ENCODE data around the gene TMPRSS5. TPM values are rescaled to one million over a fixed set of nuclear protein-coding genes. Genes with fewer than 3 reads are reported as not detected.

The TMPRSS5 gene
- total RNA-seq, 1 donor from 2014 or later: 1.3 TPM

GRCh38 chr11:113670831-113671215, 35.3 kb downstream of the TMPRSS5 start:
- H3K4me1 Mint-ChIP-seq (ENCODE audit: low read depth, unreplicated experiment): peaks cover 23% of the 10 kb centered on the region
- DNase-seq: no peak

GRCh38 chr11:113670149-113670830, 35.8 kb downstream of the TMPRSS5 start:
- Mint-ChIP-seq H3K9me3 (ENCODE audit: unreplicated experiment) (no peaks in the 10 kb centered on the region), H3K27me3 (ENCODE audit: unreplicated experiment) (no peaks in the 10 kb centered on the region)

More at GRCh38 chr11:113670831-113671215, 35.3 kb downstream of the TMPRSS5 start:
- no peak for TF ChIP-seq CTCF (IDR thresholded peaks at IDR 0.05; ENCODE audit: partially characterized antibody, unreplicated experiment)
- Mint-ChIP-seq H3K27ac (ENCODE audit: unreplicated experiment) (no peak overlapping the region), H3K27me3 (ENCODE audit: unreplicated experiment) (no peaks in the 10 kb centered on the region), H3K4me3 (ENCODE audit: unreplicated experiment) (no peak overlapping the region), H3K9me3 (ENCODE audit: unreplicated experiment) (no peaks in the 10 kb centered on the region), H3K36me3 (ENCODE audit: unreplicated experiment) (peaks cover 26% of the 10 kb centered on the region)

DNA sequence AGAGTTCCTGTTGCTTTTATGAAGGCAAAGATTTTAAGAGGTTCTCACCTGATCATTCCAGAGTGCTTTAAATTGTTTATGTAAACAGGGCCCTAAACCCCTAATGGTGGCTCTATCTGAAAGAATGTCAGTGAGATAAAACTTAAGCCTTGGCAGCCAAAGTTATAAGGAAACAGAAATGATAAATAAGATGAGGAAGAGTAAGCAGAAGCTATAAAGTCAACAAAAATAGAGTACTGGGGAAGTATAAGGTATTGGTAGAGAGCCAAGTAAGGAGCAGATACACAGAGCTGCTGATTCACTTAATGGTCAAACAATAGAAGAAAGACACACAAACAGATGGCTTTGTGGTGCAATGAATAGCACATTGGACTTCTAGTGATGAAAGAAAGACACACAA, 37.9 kb downstream of the TMPRSS5 start:
- H3K36me3 Mint-ChIP-seq (ENCODE audit: unreplicated experiment): peaks cover 30% of the 10 kb centered on the region
- H3K27ac Mint-ChIP-seq (ENCODE audit: unreplicated experiment): no peak overlapping the region
- H3K4me1 Mint-ChIP-seq (ENCODE audit: low read depth, unreplicated experiment): peaks cover 2% of the 10 kb centered on the region
- H3K9me3 Mint-ChIP-seq (ENCODE audit: unreplicated experiment): no peaks in the 10 kb centered on the region
- DNase-seq: no peak
- TF ChIP-seq CTCF (IDR thresholded peaks at IDR 0.05; ENCODE audit: partially characterized antibody, unreplicated experiment): no peak
- H3K4me3 Mint-ChIP-seq (ENCODE audit: unreplicated experiment): no peak overlapping the region
- no peaks in the 10 kb centered on the region for H3K27me3 Mint-ChIP-seq (ENCODE audit: unreplicated experiment)

More at GRCh38 chr11:113670149-113670830, 35.8 kb downstream of the TMPRSS5 start:
- DNase-seq: no peak
- peaks cover 27% of the 10 kb centered on the region for H3K36me3 Mint-ChIP-seq (ENCODE audit: unreplicated experiment)
- peaks cover 18% of the 10 kb centered on the region for H3K4me1 Mint-ChIP-seq (ENCODE audit: low read depth, unreplicated experiment)
- H3K27ac Mint-ChIP-seq (ENCODE audit: unreplicated experiment): no peak overlapping the region
- no peak overlapping the region for H3K4me3 Mint-ChIP-seq (ENCODE audit: unreplicated experiment)
- no peak for TF ChIP-seq CTCF (IDR thresholded peaks at IDR 0.05; ENCODE audit: partially characterized antibody, unreplicated experiment)

DNA sequence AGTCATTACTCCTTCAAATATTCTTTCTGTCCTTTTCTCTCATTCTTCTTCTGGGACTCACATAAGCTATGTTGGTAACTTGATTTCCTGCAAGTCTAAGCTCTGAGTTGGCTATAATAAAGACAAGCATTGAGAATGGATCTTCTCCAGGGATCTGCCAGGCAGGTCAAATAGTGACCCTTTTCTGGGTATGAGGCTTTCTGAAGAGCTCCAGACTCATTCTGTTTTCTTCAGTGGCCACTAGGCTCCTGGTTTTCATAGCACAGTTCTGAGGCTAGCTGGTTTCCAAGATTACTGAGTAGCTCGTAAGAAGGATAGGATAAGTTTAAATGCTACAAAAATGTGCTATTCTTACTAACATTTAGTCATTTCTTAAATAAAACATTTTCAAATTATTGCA, 38.3 kb downstream of the TMPRSS5 start:
- Mint-ChIP-seq H3K36me3 (ENCODE audit: unreplicated experiment) (peaks cover 30% of the 10 kb centered on the region), H3K27me3 (ENCODE audit: unreplicated experiment) (no peaks in the 10 kb centered on the region), H3K4me1 (ENCODE audit: low read depth, unreplicated experiment) (no peaks in the 10 kb centered on the region), H3K9me3 (ENCODE audit: unreplicated experiment) (no peaks in the 10 kb centered on the region), H3K27ac (ENCODE audit: unreplicated experiment) (no peak overlapping the region), H3K4me3 (ENCODE audit: unreplicated experiment) (no peak overlapping the region)
- TF ChIP-seq CTCF (IDR thresholded peaks at IDR 0.05; ENCODE audit: partially characterized antibody, unreplicated experiment): no peak
- DNase-seq: no peak

DNA sequence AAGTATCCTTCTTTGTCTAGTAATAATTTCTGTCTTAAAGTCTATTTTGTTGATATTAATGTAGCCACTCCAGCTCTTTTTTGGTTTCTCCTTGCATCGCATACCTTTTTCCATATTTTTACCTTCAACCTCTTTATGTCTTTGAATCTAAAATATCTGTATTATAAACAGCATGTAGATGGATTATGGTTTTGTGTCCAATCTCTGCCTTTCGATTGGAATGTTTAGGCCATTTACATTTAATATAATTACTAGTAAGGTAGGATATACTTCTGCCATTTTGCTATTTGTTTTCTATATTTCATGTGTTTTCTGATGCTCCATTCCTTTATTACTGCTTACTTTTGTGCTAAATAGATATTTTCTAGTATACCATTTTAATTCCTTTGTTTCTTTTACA, 39.5 kb downstream of the TMPRSS5 start:
- Mint-ChIP-seq H3K36me3 (ENCODE audit: unreplicated experiment) (peaks cover 30% of the 10 kb centered on the region), H3K27me3 (ENCODE audit: unreplicated experiment) (no peaks in the 10 kb centered on the region), H3K27ac (ENCODE audit: unreplicated experiment) (no peak overlapping the region), H3K4me3 (ENCODE audit: unreplicated experiment) (no peak overlapping the region), H3K4me1 (ENCODE audit: low read depth, unreplicated experiment) (no peaks in the 10 kb centered on the region), H3K9me3 (ENCODE audit: unreplicated experiment) (no peaks in the 10 kb centered on the region)
- no peak for TF ChIP-seq CTCF (IDR thresholded peaks at IDR 0.05; ENCODE audit: partially characterized antibody, unreplicated experiment)
- no peak for DNase-seq
